ENCODE measurements around the gene GABBR2.

DNA sequence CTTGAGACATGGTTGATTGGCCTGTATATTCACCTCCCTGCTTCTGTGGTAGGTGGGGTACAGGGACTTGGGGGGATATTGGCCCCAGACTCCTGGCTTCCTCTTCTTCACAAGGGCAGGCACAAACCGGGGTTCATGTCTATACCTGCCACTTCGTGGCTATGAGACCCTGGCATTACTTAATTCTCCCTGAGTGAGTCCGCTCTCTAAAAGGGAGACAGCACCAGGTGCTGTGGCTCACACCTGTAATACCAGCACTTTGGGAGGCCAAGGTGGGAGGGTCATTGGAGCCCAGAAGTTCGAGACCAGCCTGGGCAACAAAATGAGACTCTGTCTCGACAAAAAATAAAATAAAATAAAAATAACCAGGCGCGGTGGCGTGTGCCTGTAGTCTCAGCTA lies 178.5 kb downstream of the GABBR2 start:
- TF ChIP-seq POLR2A (IDR thresholded peaks at IDR 0.05): no peak
- TF ChIP-seq, protein P1, sequence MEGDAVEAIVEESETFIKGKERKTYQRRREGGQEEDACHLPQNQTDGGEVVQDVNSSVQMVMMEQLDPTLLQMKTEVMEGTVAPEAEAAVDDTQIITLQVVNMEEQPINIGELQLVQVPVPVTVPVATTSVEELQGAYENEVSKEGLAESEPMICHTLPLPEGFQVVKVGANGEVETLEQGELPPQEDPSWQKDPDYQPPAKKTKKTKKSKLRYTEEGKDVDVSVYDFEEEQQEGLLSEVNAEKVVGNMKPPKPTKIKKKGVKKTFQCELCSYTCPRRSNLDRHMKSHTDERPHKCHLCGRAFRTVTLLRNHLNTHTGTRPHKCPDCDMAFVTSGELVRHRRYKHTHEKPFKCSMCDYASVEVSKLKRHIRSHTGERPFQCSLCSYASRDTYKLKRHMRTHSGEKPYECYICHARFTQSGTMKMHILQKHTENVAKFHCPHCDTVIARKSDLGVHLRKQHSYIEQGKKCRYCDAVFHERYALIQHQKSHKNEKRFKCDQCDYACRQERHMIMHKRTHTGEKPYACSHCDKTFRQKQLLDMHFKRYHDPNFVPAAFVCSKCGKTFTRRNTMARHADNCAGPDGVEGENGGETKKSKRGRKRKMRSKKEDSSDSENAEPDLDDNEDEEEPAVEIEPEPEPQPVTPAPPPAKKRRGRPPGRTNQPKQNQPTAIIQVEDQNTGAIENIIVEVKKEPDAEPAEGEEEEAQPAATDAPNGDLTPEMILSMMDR (IDR thresholded peaks at IDR 0.05): no peak

Measured in uterus (tissue), 2 donors.